ENCODE results near the gene CDPF1. TPM values are rescaled to one million over a fixed set of nuclear protein-coding genes. Genes with fewer than 3 reads are reported as not detected.

Gene CDPF1
- total RNA-seq, 6 experiments from 2014 or later = 1.8 to 7.1 (median 3.3) TPM

DNA sequence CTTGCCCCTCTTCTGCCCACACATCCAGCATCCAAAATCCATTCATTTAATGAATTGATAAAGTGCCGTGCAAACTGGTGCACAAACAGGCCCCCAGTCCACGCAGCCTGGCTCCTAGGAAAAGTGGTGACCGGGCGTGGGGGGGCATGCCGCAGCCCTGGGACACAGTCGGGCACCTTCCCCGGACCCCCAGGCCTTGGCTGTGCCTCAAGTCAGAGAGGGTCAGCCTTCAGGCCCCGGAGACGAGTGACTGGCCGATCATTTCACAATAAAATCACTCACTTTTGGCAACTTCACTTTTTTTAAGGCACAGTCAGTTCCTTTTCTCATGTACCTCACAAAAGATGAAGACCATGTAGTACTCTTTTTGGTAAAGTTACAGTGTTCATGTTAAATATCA is 8.0 kb downstream of the CDPF1 start:
- Histone ChIP-seq H3K27me3 (no peaks in the 10 kb centered on the region), H3K27ac (no peak overlapping the region), H3K36me3 (peaks cover 0 to 22% (median 13%) of the 10 kb centered on the region in 4 donors), H3K4me3 (no peak overlapping the region), H3K9me3 (no peaks in the 10 kb centered on the region), H3K4me1 (peaks cover 0 to 37% (median 5%) of the 10 kb centered on the region in 4 donors)
- TF ChIP-seq, protein P1, sequence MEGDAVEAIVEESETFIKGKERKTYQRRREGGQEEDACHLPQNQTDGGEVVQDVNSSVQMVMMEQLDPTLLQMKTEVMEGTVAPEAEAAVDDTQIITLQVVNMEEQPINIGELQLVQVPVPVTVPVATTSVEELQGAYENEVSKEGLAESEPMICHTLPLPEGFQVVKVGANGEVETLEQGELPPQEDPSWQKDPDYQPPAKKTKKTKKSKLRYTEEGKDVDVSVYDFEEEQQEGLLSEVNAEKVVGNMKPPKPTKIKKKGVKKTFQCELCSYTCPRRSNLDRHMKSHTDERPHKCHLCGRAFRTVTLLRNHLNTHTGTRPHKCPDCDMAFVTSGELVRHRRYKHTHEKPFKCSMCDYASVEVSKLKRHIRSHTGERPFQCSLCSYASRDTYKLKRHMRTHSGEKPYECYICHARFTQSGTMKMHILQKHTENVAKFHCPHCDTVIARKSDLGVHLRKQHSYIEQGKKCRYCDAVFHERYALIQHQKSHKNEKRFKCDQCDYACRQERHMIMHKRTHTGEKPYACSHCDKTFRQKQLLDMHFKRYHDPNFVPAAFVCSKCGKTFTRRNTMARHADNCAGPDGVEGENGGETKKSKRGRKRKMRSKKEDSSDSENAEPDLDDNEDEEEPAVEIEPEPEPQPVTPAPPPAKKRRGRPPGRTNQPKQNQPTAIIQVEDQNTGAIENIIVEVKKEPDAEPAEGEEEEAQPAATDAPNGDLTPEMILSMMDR (IDR thresholded peaks at IDR 0.05) = no peak
- TF ChIP-seq POLR2A (IDR thresholded peaks at IDR 0.05) = no peak
- intact Hi-C loops (cut with DNase I) = no loop called here
- ATAC-seq (no peak), DNase-seq (no peak)
- WGBS (ENCODE audit: insufficient coverage, low coverage, low lambda C conversion rate, missing lambda C conversion rate) = 81% methylated on average over 4 of the region's 10 CpGs

- TF ChIP-seq, protein P1 (IDR thresholded peaks at IDR 0.05) = no peak
- TF ChIP-seq POLR2A (IDR thresholded peaks at IDR 0.05) = no peak
- Histone ChIP-seq H3K36me3 (peaks cover 0 to 28% (median 16%) of the 10 kb centered on the region in 4 donors), H3K4me1 (peaks cover 0 to 37% (median 5%) of the 10 kb centered on the region in 4 donors), H3K27me3 (no peaks in the 10 kb centered on the region), H3K27ac (peak overlapping the region in 1 of 3 donors; percentile 70), H3K9me3 (no peaks in the 10 kb centered on the region), H3K4me3 (no peak overlapping the region)
- intact Hi-C loops (cut with DNase I) = no loop called here
- WGBS (ENCODE audit: insufficient coverage, low coverage, low lambda C conversion rate, missing lambda C conversion rate) = 59% methylated on average over 5 of the region's 5 CpGs
- no peak for DNase-seq
- ATAC-seq = no peak
Measured at GRCh38 chr22:46241396-46242007, 8.6 kb downstream of the CDPF1 start.

DNA sequence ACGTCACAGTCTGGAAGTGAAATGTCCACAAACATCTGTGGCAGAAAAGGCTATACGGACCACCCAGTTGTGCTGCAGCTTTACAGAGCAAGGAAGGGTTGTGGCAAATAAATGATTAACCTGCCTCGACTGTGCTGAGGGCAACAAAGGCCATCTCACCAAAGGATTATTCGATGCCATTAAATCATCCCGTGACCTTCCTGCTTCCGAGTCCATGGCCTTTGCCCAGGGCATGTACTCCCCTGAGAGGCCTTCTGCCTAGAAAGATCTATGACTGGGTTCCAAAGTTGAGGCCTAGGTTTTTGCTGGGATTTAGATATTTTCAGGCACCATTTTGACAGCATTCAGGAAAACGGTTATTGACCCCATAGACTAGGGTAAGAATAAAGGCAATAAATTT is 9.2 kb downstream of the CDPF1 start:
- H3K4me1 ChIP-seq = peaks cover 0 to 37% (median 5%) of the 10 kb centered on the region in 4 donors
- DNase-seq (peak in 2 of 3 donors; percentile 72 to 81), ATAC-seq (peak; percentile 54 to 77 (median 76))
- TF ChIP-seq, protein P1 (IDR thresholded peaks at IDR 0.05) = no peak
- no peak for TF ChIP-seq POLR2A (IDR thresholded peaks at IDR 0.05)
- peak overlapping the region in 1 of 3 donors; percentile 70 for H3K27ac ChIP-seq
- H3K36me3 ChIP-seq = peaks cover 0 to 34% (median 19%) of the 10 kb centered on the region in 4 donors
- H3K9me3 ChIP-seq = no peaks in the 10 kb centered on the region
- H3K4me3 ChIP-seq = no peak overlapping the region
- intact Hi-C loops (cut with DNase I) = no loop called here
- 29% methylated on average over 7 of the region's 7 CpGs for WGBS (ENCODE audit: insufficient coverage, low coverage, low lambda C conversion rate, missing lambda C conversion rate)
- H3K27me3 ChIP-seq = no peaks in the 10 kb centered on the region

- Histone ChIP-seq H3K27me3 (no peaks in the 10 kb centered on the region), H3K9me3 (no peaks in the 10 kb centered on the region), H3K27ac (peak overlapping the region in 1 of 3 donors; percentile 70), H3K4me1 (peaks cover 0 to 33% (median 5%) of the 10 kb centered on the region in 4 donors), H3K36me3 (peaks cover 0 to 38% (median 21%) of the 10 kb centered on the region in 4 donors), H3K4me3 (no peak overlapping the region)
- 67% methylated on average over 6 of the region's 6 CpGs for WGBS (ENCODE audit: insufficient coverage, low coverage, low lambda C conversion rate, missing lambda C conversion rate)
- no peak for DNase-seq
- intact Hi-C loops (cut with DNase I) = no loop called here
- peak in 2 of 4 donors; percentile 1 to 11 for ATAC-seq
- no peak for TF ChIP-seq POLR2A (IDR thresholded peaks at IDR 0.05)
- TF ChIP-seq, protein P1 (IDR thresholded peaks at IDR 0.05) = no peak
Measured at GRCh38 chr22:46240506-46240905, 9.6 kb downstream of the CDPF1 start.
